ENCODE measurements around the gene PPP6R2.

The PPP6R2 gene

DNA sequence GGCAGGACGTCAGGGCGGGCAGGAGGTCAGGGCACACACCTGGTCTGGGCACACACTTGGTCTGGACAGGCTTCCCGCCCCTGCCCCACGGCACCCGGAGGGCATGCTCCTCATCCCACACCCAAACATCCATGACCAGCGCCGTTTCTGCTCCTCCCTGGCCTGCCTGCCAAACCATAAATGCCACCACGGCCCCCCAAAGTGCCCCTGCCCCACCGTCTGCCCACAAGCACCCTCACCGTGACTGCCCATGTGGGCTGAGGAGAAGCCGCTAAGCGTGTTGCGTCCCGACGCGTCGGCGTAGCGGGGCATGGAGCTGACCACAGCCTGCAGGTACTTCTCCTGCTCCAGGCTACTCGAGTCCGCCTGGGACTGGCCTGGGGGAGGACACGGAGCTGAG is 115.9 kb downstream of the PPP6R2 start:
- Histone ChIP-seq H3K36me3 (ENCODE audit: insufficient read depth, insufficient read length, low read length) (peaks cover 89% of the 10 kb centered on the region), H3K9ac (ENCODE audit: insufficient read length, low read depth) (no peak overlapping the region), H3K4me1 (ENCODE audit: insufficient read depth, insufficient read length) (no peaks in the 10 kb centered on the region), H3K9me3 (ENCODE audit: insufficient read depth, low read length) (no peaks in the 10 kb centered on the region), H3K27me3 (ENCODE audit: insufficient read depth, insufficient read length) (no peaks in the 10 kb centered on the region), H3K4me3 (ENCODE audit: insufficient read length, low read depth) (no peak overlapping the region)
- no peak for DNase-seq (ENCODE audit: low read depth, low spot score)
- TF ChIP-seq ZNF274 (IDR thresholded peaks at IDR 0.05; ENCODE audit: low read depth, low read length), result no peak
- no peak for TF ChIP-seq YY1 (IDR thresholded peaks at IDR 0.05; ENCODE audit: insufficient read depth, insufficient read length)
- TF ChIP-seq SUZ12 (IDR thresholded peaks at IDR 0.05; ENCODE audit: extremely low read depth, insufficient read depth, insufficient read length), result no peak

DNA sequence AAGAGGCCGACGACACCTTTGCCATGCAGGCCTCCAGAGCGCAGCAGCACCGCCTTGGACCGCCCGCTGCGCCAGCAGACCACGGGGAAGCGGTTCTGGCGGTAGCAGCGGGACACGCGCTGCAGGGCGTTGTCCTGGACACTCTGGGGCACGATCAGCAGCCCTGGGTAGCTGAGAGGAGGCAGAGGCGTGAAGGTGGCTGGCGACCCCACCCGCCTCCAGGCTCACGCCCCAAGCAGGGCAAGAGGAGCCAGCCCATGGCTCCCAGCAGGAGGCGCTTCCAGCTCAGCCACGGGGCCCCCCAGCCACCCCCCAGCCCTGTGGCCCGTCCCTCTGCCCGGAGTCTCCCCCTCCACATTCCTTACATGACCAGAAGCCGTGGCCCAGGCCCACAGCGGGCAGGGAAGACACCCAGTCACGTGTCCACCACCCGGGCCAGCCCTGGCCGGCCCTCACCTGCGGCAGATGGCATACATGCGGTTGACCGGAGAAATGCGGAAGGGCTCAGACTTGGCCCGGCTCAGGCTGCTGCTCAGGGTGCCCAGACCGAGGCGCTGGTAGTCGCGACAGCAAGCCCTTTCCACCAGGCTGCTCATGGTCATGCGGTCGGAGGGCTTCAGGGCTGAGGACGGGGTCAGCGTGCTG is 116.5 kb downstream of the PPP6R2 start:
- Histone ChIP-seq H3K4me1 (ENCODE audit: insufficient read depth, insufficient read length) (no peaks in the 10 kb centered on the region), H3K27me3 (ENCODE audit: insufficient read depth, insufficient read length) (no peaks in the 10 kb centered on the region), H3K36me3 (ENCODE audit: insufficient read depth, insufficient read length, low read length) (peaks cover 89% of the 10 kb centered on the region), H3K9me3 (ENCODE audit: insufficient read depth, low read length) (no peaks in the 10 kb centered on the region), H3K4me3 (ENCODE audit: insufficient read length, low read depth) (no peak overlapping the region), H3K9ac (ENCODE audit: insufficient read length, low read depth) (no peak overlapping the region)
- TF ChIP-seq YY1 (IDR thresholded peaks at IDR 0.05; ENCODE audit: insufficient read depth, insufficient read length) (no peak), ZNF274 (IDR thresholded peaks at IDR 0.05; ENCODE audit: low read depth, low read length) (no peak), SUZ12 (IDR thresholded peaks at IDR 0.05; ENCODE audit: extremely low read depth, insufficient read depth, insufficient read length) (no peak)
- no peak for DNase-seq (ENCODE audit: low read depth, low spot score)

DNA sequence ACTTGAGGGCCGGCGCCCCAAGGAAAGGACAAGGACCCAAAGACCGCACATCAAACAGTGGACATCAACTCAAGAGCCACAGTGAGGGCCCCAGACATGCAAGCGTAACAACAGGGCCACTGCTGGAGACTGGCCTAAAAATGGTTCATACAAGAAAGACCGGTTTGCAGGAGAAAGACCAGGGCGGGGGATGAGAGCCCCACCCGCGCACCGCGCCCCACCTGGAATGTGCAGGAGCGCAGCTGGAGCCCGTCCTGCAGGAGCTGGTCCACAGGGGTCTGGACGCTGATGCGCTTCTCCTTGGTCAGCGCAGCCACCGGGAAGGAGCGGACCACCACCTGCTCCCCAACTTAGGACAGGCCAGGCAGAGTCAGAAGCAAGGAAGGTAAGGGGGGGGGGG is 117.8 kb downstream of the PPP6R2 start:
- Histone ChIP-seq H3K27me3 (ENCODE audit: insufficient read depth, insufficient read length) (no peaks in the 10 kb centered on the region), H3K36me3 (ENCODE audit: insufficient read depth, insufficient read length, low read length) (peaks cover 89% of the 10 kb centered on the region), H3K9ac (ENCODE audit: insufficient read length, low read depth) (no peak overlapping the region), H3K4me1 (ENCODE audit: insufficient read depth, insufficient read length) (no peaks in the 10 kb centered on the region), H3K4me3 (ENCODE audit: insufficient read length, low read depth) (no peak overlapping the region), H3K9me3 (ENCODE audit: insufficient read depth, low read length) (no peaks in the 10 kb centered on the region)
- TF ChIP-seq ZNF274 (IDR thresholded peaks at IDR 0.05; ENCODE audit: low read depth, low read length) (no peak), YY1 (IDR thresholded peaks at IDR 0.05; ENCODE audit: insufficient read depth, insufficient read length) (no peak), SUZ12 (IDR thresholded peaks at IDR 0.05; ENCODE audit: extremely low read depth, insufficient read depth, insufficient read length) (no peak)
- DNase-seq (ENCODE audit: low read depth, low spot score), result no peak

DNA sequence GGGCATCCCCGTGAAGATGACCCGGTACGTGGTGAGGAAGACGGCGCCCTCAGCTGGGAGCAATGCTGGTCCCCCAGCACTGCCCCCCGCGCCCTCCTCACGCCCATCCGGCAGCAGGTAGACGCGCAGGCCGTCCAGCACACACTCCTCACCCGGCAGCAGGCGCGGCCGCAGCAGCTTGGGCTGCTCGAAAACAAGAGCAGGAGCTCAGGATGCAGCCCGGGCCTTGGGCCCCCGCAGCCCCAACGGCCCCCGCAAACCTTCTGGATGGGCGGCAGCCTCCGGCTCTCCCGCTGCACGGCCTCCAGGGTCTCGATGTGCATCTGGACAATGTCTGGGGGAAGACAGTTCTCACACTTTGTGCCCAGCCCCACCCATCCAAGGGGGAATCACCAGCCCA is 118.4 kb downstream of the PPP6R2 start:
- DNase-seq (ENCODE audit: low read depth, low spot score), result no peak
- peaks cover 90% of the 10 kb centered on the region for H3K36me3 ChIP-seq (ENCODE audit: insufficient read depth, insufficient read length, low read length)
- no peaks in the 10 kb centered on the region for H3K4me1 ChIP-seq (ENCODE audit: insufficient read depth, insufficient read length)
- no peak overlapping the region for H3K4me3 ChIP-seq (ENCODE audit: insufficient read length, low read depth)
- H3K9ac ChIP-seq (ENCODE audit: insufficient read length, low read depth), result no peak overlapping the region
- no peak for TF ChIP-seq ZNF274 (IDR thresholded peaks at IDR 0.05; ENCODE audit: low read depth, low read length)
- TF ChIP-seq SUZ12 (IDR thresholded peaks at IDR 0.05; ENCODE audit: extremely low read depth, insufficient read depth, insufficient read length), result no peak
- no peak for TF ChIP-seq YY1 (IDR thresholded peaks at IDR 0.05; ENCODE audit: insufficient read depth, insufficient read length)
- no peaks in the 10 kb centered on the region for H3K27me3 ChIP-seq (ENCODE audit: insufficient read depth, insufficient read length)
- H3K9me3 ChIP-seq (ENCODE audit: insufficient read depth, low read length), result no peaks in the 10 kb centered on the region

DNA sequence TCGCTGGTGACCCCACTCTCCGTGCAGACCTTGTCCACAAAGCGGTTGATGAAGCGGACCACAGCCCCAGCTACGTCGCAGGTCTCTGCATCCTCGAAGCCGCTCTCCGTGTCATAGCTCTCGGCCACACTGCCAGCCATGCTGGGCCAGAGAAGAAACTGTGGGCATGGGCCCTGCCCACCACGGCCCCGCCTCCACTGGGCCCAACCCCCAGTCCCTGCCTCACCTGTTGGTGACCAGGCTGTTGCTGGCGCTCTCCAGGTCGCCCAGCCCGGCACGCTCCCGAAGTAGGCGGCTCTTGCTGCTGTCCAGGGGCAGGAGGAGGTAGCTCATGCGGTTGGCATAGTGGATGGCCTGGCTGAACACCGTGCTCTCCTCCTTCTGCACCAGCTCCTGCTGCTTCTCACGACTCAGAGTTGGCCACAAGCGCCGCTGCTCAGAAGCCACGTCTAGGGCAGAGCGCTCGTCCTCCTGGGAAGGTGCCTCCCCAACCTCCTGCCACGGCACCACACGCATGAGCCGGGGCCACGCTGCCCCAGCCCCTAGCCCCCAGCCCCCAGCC is 118.9 kb downstream of the PPP6R2 start:
- Histone ChIP-seq H3K36me3 (ENCODE audit: insufficient read depth, insufficient read length, low read length) (peaks cover 90% of the 10 kb centered on the region), H3K4me1 (ENCODE audit: insufficient read depth, insufficient read length) (no peaks in the 10 kb centered on the region), H3K4me3 (ENCODE audit: insufficient read length, low read depth) (no peak overlapping the region), H3K9ac (ENCODE audit: insufficient read length, low read depth) (no peak overlapping the region), H3K27me3 (ENCODE audit: insufficient read depth, insufficient read length) (no peaks in the 10 kb centered on the region), H3K9me3 (ENCODE audit: insufficient read depth, low read length) (no peaks in the 10 kb centered on the region)
- TF ChIP-seq YY1 (IDR thresholded peaks at IDR 0.05; ENCODE audit: insufficient read depth, insufficient read length) (no peak), ZNF274 (IDR thresholded peaks at IDR 0.05; ENCODE audit: low read depth, low read length) (no peak), SUZ12 (IDR thresholded peaks at IDR 0.05; ENCODE audit: extremely low read depth, insufficient read depth, insufficient read length) (no peak)
- DNase-seq (ENCODE audit: low read depth, low spot score), result no peak

DNA sequence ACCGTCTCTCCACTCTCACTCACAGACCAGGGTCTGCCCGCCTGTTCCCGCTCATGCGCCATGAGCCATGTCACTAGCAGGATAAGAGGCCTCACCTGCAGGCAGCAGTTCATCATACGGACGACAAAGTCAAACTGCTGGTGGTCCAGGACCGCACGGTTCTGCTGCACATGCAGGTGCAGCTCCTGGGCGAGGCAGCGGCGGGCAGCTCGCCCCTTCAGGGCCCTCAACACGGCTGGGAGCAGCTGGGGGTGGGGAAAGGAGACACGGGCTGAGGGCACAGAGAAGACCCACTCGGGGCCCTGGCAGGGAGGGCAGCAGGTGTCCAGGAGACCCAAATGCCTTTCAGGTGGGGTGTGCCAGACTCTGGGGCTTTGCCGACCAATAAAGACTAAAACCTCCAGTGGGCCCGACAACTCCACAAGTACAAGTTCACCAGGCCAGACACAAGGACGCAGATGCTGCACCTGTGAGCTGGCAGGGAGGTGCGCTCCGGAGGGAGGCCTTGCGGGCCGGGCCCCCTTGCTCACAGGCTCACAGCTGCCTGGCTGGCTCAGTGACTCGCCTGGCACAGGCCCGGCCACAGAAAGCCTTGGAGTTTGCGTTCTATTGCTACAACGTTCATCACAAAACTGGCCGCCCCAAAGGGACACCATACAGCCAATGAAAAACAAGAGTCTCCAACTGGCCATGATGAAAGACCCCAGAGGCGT is 120.2 kb downstream of the PPP6R2 start:
- peaks cover 2% of the 10 kb centered on the region for H3K4me1 ChIP-seq (ENCODE audit: insufficient read depth, insufficient read length)
- no peak for DNase-seq (ENCODE audit: low read depth, low spot score)
- no peaks in the 10 kb centered on the region for H3K9me3 ChIP-seq (ENCODE audit: insufficient read depth, low read length)
- H3K9ac ChIP-seq (ENCODE audit: insufficient read length, low read depth), result no peak overlapping the region
- H3K36me3 ChIP-seq (ENCODE audit: insufficient read depth, insufficient read length, low read length), result peaks cover 94% of the 10 kb centered on the region
- H3K4me3 ChIP-seq (ENCODE audit: insufficient read length, low read depth), result no peak overlapping the region
- no peaks in the 10 kb centered on the region for H3K27me3 ChIP-seq (ENCODE audit: insufficient read depth, insufficient read length)
- no peak for TF ChIP-seq YY1 (IDR thresholded peaks at IDR 0.05; ENCODE audit: insufficient read depth, insufficient read length)
- TF ChIP-seq ZNF274 (IDR thresholded peaks at IDR 0.05; ENCODE audit: low read depth, low read length), result no peak

DNA sequence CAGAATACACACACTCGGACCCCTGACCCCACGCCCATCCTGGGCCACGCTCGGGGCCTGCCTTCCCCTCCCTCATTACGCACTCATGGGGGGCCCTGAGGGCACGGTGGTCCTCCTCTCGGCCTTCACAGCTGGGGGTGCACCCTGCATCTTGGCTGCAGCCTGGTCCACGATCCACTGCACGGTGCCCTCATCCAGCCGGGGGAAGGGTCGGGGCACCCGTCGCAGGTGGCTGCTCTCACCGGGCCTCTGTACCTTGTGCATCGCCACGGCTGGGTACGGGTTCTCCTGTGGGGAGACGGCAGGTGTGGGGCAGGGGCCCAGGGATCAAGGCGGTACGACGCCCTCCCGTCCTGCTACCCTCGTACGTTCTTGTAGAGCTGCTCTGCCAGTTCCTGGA is 121.3 kb downstream of the PPP6R2 start:
- H3K9ac ChIP-seq (ENCODE audit: insufficient read length, low read depth), result no peak overlapping the region
- no peak for DNase-seq (ENCODE audit: low read depth, low spot score)
- peaks cover 2% of the 10 kb centered on the region for H3K4me1 ChIP-seq (ENCODE audit: insufficient read depth, insufficient read length)
- no peaks in the 10 kb centered on the region for H3K9me3 ChIP-seq (ENCODE audit: insufficient read depth, low read length)
- no peak for TF ChIP-seq SUZ12 (IDR thresholded peaks at IDR 0.05; ENCODE audit: extremely low read depth, insufficient read depth, insufficient read length)
- TF ChIP-seq YY1 (IDR thresholded peaks at IDR 0.05; ENCODE audit: insufficient read depth, insufficient read length), result no peak
- TF ChIP-seq ZNF274 (IDR thresholded peaks at IDR 0.05; ENCODE audit: low read depth, low read length), result no peak
- H3K4me3 ChIP-seq (ENCODE audit: insufficient read length, low read depth), result no peak overlapping the region
- H3K27me3 ChIP-seq (ENCODE audit: insufficient read depth, insufficient read length), result no peaks in the 10 kb centered on the region
- H3K36me3 ChIP-seq (ENCODE audit: insufficient read depth, insufficient read length, low read length), result peaks cover 86% of the 10 kb centered on the region

Data from NT2/D1 (cell line).